Fibroblast of gingiva (primary cell): ENCODE results near the gene NPRL2.

Experiments used
- DNase-seq: peaks from one replicate; pipeline ENCODE4 v3.0.0-alpha.2; 2011; ENCODE audit warnings: low read depth

NPRL2 gene

GRCh38 chr3:50373146-50374051 lies 22.8 kb upstream of the NPRL2 start:
- no peak for DNase-seq

GRCh38 chr3:50372349-50372748 lies 21.8 kb upstream of the NPRL2 start:
- DNase-seq: no peak

GRCh38 chr3:50371133-50371685 lies 20.6 kb upstream of the NPRL2 start:
- DNase-seq: no peak

- no peak for DNase-seq
Observed at GRCh38 chr3:50370594-50370993, 20.0 kb upstream of the NPRL2 start.

GRCh38 chr3:50369012-50369670 lies 18.6 kb upstream of the NPRL2 start:
- no peak for DNase-seq

- no peak for DNase-seq
Observed at GRCh38 chr3:50365842-50366220, 15.3 kb upstream of the NPRL2 start.

GRCh38 chr3:50365080-50365841 lies 14.7 kb upstream of the NPRL2 start:
- DNase-seq: peak; percentile 38

- no peak for DNase-seq
Observed at GRCh38 chr3:50364573-50365079, 14.1 kb upstream of the NPRL2 start.

GRCh38 chr3:50359760-50360110 lies 9.2 kb upstream of the NPRL2 start:
- DNase-seq: no peak

GRCh38 chr3:50358911-50359759 lies 8.6 kb upstream of the NPRL2 start, which contains the start of gene TMEM115:
Gene TMEM115 (minus strand): TSS chr3:50359521. CDS start chr3:50359063, 458 bp downstream.
- DNase-seq: peak; percentile 99

- no peak for DNase-seq
Observed at GRCh38 chr3:50358355-50358910, 7.9 kb upstream of the NPRL2 start.

- DNase-seq: no peak
Observed at GRCh38 chr3:50357481-50357880, 6.9 kb upstream of the NPRL2 start.

- peak; percentile 41 for DNase-seq
Observed at GRCh38 chr3:50356553-50356952, 6.0 kb upstream of the NPRL2 start.

- DNase-seq: no peak
Observed at GRCh38 chr3:50355829-50356552, 5.4 kb upstream of the NPRL2 start.

GRCh38 chr3:50354850-50355249 lies 4.3 kb upstream of the NPRL2 start:
- no peak for DNase-seq

GRCh38 chr3:50354186-50354764 lies 3.7 kb upstream of the NPRL2 start:
- no peak for DNase-seq

- no peak for DNase-seq
Observed at GRCh38 chr3:50353245-50354004, 2.9 kb upstream of the NPRL2 start.

GRCh38 chr3:50352781-50353180 lies 2.2 kb upstream of the NPRL2 start:
- DNase-seq: no peak

- no peak for DNase-seq
Observed at GRCh38 chr3:50351323-50351697, 735 bp upstream of the NPRL2 start.
